Measurements from ENCODE around the gene SCN4B. TPM values are rescaled to one million over a fixed set of nuclear protein-coding genes. Genes with fewer than 3 reads are reported as not detected.

The SCN4B gene
- total and polyA plus RNA-seq, 2 donors (not counting 3 experiments of a cell fraction or from before 2014, with no cell fraction given) = 0.06 to 0.13 TPM

DNA sequence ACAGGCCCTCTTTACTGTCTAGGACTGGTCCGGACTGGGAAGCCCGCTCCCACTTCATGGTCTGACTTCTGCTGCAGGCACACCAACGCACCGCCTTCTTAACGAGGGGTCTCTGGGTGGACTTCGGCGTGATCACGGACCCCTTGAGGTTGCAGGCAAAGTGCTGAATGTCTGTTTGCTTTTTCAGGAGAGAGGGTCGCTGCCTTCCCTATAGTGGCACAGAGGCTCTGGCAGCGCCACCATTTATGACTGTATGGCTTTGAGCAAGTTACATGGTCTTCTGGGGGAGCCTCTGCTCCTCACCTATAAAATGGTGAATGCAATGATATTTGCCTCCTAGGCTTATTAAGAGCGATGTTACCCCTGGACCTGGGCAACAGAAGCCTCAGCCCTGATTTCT, 1.4 kb upstream of the SCN4B start:
- H2AFZ ChIP-seq (ENCODE audit: low read depth, low read length) = no peak overlapping the region
- H3K27me3 ChIP-seq (ENCODE audit: control insufficient read depth in 2 of 2, insufficient read depth in 2 of 2, low read length in 2 of 2) = peaks cover 85 to 86% of the 10 kb centered on the region in 2 experiments
- TF ChIP-seq GATA2 (IDR thresholded peaks at IDR 0.05; ENCODE audit: insufficient read depth, insufficient read length, low read depth, low read length) (no peak), MYC (IDR thresholded peaks at IDR 0.05; ENCODE audit: low read depth, low read length) (no peak), JUN (IDR thresholded peaks at IDR 0.05; ENCODE audit: borderline replicate concordance, insufficient read depth, insufficient read length, low read depth) (no peak), POLR2AphosphoS5 (IDR thresholded peaks at IDR 0.05; ENCODE audit: insufficient read depth, low read depth, low read length) (no peak), FOS (IDR thresholded peaks at IDR 0.05; ENCODE audit: borderline replicate concordance, insufficient read depth, low read length) (no peak), MAX (IDR thresholded peaks at IDR 0.05; ENCODE audit: insufficient read depth, insufficient read length) (no peak), EZH2 (IDR thresholded peaks at IDR 0.05; ENCODE audit: borderline replicate concordance, low read depth, low read length, severe bottlenecking) (no peak), POLR2A (IDR thresholded peaks at IDR 0.05; ENCODE audit: low read depth, low read length) (no peak)
- TF ChIP-seq, protein P1, sequence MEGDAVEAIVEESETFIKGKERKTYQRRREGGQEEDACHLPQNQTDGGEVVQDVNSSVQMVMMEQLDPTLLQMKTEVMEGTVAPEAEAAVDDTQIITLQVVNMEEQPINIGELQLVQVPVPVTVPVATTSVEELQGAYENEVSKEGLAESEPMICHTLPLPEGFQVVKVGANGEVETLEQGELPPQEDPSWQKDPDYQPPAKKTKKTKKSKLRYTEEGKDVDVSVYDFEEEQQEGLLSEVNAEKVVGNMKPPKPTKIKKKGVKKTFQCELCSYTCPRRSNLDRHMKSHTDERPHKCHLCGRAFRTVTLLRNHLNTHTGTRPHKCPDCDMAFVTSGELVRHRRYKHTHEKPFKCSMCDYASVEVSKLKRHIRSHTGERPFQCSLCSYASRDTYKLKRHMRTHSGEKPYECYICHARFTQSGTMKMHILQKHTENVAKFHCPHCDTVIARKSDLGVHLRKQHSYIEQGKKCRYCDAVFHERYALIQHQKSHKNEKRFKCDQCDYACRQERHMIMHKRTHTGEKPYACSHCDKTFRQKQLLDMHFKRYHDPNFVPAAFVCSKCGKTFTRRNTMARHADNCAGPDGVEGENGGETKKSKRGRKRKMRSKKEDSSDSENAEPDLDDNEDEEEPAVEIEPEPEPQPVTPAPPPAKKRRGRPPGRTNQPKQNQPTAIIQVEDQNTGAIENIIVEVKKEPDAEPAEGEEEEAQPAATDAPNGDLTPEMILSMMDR (IDR thresholded peaks at IDR 0.05; ENCODE audit: extremely low read depth in 1 of 2, insufficient read depth in 1 of 2, low read depth in 1 of 2, low read length in 2 of 2) = no peak
- POLR2A ChIA-PET = no interaction called here
- DNase-seq (ENCODE audit: low read depth, low spot score) = no peak
- H3K4me2 ChIP-seq (ENCODE audit: insufficient read depth, low read length) = no peak overlapping the region
- H3K36me3 ChIP-seq (ENCODE audit: control insufficient read depth in 2 of 2, extremely low read depth in 1 of 2, insufficient read depth in 2 of 2, low read length in 2 of 2) = no peaks in the 10 kb centered on the region
- no TSS peak for BruUV-seq (replicated peaks)
- no peak overlapping the region for H3K9ac ChIP-seq (replicated peaks; ENCODE audit: extremely low read depth, insufficient read depth, low read length)
- no peaks in the 10 kb centered on the region for H3K79me2 ChIP-seq (ENCODE audit: control insufficient read depth, insufficient read depth, low read length)
- no peak for FAIRE-seq
- CTCF ChIA-PET = interaction anchor here (2.3 kb wide), 1 partner anchor 18 kb away, joined by 19 read pairs; no protein-coding TSS in a partner anchor
- dilution Hi-C loops (cut with MboI; ENCODE audit: extremely low pct_ligation_motif_present, low sequenced_read_pairs) = no loop called here
- no peaks in the 10 kb centered on the region for H4K20me1 ChIP-seq (replicated peaks; ENCODE audit: control insufficient read depth, extremely low read depth, insufficient read depth, low read length)
- H3K27ac ChIP-seq (ENCODE audit: insufficient read depth, low read depth, low read length) = no peak overlapping the region
- no peaks in the 10 kb centered on the region for H3K9me3 ChIP-seq (replicated peaks; ENCODE audit: control insufficient read depth, insufficient read depth, low read length)
- H3K9me1 ChIP-seq (replicated peaks; ENCODE audit: control insufficient read depth, extremely low read depth, insufficient read depth, low read length) = no peaks in the 10 kb centered on the region
- no peak overlapping the region for H3K4me3 ChIP-seq (replicated peaks in 1 of 3; ENCODE audit: insufficient read depth in 1 of 3, low read depth in 1 of 3, low read length in 3 of 3)
- H3K4me1 ChIP-seq (ENCODE audit: control insufficient read depth, extremely low read depth, insufficient read depth, low read length) = peaks cover 3% of the 10 kb centered on the region
- intact Hi-C loops (cut with micrococcal nuclease) = no loop called here
